COLO668 (cell line): Measurements from ENCODE around the gene PNKD.

Experiments
- DNase-seq: peaks from one replicate; lab custom pipeline; 2025; ENCODE audit not compliant: unreplicated experiment; lab: John Stamatoyannopoulos, UW

The PNKD gene

DNA sequence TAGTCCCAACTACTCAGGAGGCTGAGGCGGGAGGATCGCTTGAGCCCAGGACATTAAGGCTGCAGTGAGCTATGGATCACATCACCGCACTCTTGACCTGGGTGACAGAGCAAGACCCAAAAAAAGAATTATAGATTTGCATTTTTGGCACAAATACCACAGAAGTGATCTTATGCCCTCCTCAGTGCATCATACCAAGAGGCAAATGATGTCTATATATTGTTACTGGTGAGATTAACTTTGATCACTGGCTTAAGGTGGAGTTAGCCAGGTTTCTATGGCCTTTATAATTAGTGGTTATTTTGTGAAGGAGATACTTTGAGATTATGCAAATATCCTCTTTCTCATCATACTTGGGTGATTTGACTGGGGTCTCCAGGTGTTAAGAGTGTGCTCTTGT, 64.2 kb downstream of the PNKD start:
- no peak for DNase-seq

DNA sequence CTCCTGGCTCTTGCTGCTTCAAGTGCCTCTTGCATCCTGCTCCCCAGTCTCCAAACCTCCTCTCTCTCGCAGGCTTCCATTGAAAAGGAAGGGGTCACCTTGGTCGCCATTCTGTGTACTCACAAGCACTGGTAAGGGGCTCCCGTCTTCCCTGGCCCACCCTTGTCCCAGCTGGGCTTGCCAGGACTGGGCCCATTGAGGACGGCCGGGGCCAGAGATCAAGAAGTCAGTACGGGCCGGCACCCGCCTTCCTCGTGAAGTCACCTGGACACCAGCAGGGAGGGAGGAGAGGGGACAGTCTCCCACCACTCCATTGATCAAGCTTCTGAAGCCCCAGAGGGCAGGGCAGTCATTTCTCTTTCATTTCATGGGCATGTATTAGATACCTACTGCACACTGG, 70.3 kb downstream of the PNKD start:
- no peak for DNase-seq

DNA sequence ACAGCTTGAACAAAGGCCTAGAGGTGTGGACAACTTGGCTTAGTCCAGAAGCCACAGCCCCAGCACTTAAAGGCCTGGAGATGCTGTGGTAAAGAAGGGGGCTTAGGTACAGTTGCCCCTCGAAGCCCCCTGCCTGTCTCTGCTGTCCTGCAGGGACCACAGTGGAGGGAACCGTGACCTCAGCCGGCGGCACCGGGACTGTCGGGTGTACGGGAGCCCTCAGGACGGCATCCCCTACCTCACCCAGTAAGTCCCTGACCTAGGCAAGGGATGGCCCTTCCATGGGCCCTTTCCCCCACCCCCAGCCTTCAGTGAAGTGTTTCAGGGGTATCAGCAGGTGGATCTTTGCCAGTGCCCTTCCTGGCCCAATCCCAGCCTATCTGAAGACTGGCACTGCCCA, 71.1 kb downstream of the PNKD start:
- DNase-seq: no peak

DNA sequence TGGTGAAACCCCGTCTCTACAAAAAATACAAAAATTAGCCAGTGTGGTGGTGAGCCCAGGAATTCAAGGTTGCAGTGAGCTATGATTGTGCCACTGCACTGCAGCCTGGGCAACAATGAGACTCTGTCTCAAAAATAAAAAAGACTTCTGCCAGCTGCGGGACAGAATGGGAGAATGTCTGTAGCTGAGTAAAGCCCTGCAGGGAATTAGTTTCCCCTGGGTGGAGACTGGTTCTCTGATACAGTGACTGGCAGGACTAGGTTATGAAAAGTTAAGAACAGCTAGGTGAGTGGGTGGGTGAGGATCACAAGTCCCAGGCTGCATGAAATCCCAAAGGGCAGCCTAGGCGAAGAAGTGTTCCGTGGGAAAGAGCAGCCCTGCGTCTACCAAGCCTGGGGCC, 72.5 kb downstream of the PNKD start:
- DNase-seq: no peak

DNA sequence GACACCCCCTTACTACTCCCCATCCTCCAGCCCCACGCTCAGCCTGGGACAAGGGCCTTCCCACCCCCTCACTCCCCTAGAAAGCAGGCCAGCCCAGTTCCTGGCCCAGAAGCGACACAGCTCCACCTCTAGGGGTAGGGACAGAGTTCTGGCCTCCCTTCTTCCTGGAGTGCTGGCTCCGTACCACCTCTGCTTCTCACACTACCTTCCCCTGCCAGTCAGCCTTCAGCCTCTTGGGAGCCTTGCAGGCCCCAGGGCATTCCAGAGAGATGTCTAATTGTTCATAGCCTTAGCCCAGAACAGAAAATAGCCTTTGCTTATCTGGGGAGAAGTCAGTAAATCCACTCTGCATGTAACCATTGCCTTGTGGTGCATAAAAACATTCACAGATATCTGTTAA, 73.3 kb downstream of the PNKD start:
- DNase-seq: no peak

DNA sequence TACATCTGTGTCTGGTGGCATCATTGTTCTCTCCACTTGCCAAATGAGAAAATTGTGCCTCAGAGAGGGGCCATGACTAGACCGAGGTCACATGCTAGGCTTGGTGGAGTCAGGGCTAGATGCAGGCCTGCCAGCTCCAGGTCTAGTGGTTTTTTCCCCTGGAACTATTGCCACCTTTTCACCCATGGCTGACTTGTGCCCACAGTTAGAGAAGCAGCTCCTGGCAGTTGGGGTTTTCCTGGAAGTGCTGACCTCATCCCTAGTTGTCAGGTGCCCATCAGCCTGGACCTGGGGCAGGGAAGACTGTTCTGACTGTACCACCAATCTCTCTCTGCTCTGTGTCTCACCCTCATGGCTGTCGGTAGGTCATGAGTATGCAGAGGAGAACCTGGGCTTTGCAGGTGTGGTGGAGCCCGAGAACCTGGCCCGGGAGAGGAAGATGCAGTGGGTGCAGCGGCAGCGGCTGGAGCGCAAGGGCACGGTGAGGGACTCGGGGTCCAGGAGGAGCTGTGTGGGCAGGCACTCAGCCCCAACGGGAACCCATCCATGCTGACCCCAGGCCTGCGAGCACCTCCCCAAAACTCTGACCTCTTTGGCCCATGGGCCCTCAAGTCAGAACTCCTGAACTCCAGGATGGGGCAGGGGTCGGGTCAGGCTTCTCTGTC, 73.9 kb downstream of the PNKD start:
- DNase-seq: no peak

DNA sequence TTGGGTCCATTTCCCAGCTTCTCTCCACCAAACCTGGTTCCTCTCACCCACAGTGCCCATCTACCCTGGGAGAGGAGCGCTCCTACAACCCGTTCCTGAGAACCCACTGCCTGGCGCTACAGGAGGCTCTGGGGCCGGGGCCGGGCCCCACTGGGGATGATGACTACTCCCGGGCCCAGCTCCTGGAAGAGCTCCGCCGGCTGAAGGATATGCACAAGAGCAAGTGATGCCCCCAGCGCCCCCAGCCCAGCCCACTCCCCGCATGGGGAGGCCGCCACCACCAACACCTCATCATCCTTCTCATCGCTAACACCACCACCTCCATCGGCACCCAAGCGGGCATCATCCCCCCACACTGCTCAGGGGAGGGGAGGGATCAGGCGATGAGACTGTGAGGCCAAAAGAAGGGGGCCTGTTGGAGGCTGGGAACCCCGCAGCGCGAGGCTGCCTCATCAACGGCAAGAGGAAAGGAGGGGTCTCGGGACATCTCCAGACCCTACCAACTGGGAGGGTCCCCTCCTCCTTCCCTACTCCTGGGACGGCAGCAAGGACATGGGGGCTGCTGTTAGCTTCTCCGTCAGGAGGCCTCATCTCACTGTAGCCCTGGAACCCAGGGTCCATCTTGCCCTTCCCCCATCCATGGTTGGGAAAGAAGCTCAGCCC, 74.6 kb downstream of the PNKD start:
- no peak for DNase-seq

DNA sequence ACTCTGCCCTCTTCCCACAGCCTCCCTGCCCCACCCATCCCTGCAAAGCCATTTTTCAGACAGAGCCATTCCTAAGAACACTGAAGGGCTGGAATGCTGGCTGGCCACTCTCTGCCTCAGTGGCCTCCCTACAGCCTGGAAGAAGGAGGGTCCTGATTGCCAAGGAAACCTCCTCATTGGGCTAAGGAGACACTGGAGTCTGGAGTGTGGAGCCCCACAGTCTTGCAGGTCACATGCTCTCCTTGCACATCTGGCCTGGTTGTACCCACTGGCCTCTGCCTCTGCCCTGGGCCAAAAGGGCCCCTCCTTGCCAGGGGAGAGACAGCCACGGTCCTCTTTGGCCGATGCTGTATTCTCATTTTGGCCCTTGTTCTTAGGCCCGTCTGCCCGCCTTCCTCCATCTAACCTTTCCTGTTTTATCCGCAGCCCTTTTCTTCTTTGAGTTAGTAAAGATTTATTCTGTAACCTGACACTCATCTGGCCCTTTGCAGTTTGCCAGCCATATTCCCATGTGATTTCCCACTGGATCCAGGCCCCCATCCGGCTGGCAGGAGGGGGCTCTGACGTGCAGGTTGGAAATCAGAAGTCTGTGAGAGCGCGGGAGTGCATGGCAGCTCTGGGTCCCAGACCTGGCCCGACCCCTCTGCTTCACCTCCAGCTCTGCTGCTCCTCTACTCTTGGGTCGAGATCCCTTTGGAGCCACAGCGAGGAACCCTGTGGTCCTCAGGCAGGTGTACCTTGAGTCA, 75.3 kb downstream of the PNKD start:
- no peak for DNase-seq

DNA sequence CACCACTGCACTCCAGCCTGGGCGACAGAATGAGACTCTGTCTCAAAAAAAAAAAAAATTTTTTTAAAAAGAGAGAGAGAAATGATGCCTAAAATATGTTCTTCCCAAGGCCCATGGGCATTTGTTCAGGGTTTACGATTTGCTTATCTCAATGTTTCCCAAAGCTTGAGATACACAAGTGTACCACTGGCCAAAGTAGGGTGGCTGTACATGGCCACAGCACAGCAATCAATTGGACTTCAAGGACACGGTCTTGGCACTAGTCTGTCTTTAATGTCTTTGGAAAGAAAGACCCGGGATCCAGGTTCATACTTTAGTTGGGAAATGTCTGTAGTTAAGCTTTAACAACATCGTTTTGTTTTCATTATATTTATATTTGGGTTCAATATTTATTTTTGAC, 76.9 kb downstream of the PNKD start:
- no peak for DNase-seq

DNA sequence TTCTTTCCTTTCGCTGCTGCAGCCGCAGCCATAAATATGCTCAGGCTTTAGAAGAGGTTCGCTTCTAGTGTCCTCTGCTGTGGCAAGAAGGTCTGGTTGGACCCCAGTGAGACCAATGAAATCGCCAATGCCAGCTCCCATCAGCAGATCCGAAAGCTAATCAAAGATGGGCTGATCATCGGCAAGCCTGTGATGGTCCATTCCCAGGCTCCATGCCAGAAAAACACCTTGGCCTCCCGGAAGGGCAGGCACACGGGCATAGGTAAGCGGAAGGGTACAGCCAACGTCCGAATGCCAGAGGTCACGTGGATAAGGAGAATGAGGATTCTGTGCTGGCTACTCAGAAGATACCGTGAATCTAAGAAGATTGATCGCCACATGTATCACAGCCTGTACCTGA, 83.7 kb downstream of the PNKD start:
- no peak for DNase-seq

DNA sequence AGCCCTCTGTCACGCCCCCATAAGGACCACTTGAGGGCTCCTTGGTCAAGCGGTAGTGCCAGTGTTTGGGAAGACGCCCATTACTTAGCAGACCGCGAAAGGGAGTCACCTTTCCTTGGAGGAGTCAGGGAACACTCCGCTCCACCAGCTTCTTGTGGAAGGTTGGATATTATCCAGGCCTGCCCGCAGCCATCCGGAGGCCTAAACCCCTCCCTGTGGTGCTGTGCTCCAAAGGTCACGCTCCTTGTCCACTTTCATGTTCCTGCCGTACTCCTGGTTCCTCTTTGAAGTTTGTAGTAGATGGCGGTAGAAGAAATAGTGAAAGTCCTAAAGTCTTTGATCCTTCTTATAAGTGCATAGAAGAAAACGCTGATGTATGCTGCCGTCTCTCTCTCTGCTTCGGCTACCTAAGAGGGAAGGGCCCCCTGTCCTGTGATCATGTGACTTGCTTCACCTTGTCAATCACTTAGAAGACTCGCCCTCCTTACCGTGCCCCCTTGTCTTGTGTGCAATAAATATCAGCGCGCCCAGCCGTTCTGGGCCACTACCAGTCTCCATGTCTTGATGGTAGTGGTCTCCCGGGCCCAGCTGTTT, 84.6 kb downstream of the PNKD start:
- DNase-seq: no peak

DNA sequence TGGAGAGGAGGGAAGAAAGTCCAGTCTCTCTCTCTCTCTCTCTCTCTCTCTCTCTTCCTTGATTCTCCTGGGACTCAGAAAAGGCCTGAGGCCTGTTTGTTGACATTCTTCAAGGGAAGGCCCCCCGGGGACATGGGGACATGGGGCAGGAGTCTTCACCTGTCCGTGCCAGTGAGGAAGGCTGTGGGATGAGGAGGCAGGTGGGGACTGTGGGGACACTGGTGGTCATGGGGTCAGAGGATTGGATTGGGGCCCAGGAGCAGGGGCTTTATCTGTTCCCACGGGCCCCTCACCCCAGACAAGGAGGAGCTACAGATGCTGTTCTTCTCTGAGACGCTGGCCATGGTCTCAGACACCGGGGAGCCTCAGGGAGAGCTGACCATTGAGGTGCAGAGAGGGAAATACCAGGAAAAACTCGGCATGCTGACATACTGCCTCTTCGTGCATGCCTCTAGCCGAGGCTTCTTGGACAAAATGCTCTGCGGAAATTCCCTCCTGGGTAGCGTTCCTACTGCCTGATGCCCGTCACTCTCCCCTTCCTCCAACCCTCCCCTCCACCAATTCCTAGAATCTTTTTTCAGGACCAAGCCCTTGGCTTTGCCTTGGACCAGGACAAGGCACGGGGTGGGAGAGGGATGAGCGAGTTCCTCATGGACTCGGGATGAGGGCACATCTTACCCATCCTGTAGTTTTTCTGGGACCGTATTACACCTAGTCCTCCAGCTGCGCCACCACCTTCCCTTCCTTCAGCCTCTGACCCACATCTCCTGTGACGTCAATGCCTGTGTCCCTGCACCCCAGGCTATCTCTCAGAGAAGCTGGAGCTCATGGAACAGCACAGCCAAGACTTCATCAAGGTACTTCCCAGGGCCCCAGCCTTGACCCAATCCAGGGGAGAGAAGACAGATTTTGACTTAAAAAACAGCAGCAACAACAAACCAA, 87.2 kb downstream of the PNKD start:
- DNase-seq: no peak

DNA sequence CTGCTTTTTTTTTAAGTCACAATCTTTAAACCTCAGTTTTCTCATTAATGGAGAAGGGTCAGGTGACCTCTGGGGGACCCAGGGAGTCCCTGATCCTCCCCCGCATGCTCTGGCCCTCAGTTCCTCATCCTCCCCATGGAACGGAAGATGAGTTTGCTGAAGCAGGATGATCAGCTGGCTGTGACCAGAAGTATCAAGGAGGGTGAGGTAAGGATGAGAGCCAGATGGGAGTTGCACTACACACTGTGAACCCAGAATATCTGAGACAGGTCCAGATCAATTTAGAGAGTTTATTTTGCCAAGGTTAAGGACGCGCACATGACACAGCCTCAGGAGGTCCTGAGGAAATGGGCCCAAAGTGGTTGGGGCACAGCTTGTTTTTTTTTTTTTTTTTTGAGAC, 90.1 kb downstream of the PNKD start:
- no peak for DNase-seq

DNA sequence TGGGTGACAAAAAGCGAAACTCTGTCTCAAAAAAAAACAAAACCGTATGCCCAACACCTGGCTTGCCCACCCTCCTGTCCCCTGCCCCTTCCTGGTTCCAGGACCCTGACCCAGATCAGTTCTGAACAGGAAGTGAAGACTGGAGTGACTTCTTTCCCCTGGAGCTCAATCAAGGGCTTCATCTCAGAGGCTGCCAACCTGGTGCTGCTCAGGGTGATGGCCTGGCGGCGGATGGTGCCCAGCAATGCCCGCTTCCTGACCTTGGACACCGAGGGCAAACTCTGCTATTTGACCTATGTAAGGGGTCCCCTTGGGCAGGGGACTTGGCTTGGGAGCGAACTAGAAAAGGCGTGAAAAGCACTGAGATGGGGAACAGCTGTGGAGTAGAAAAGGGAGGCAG, 92.3 kb downstream of the PNKD start:
- DNase-seq: no peak

DNA sequence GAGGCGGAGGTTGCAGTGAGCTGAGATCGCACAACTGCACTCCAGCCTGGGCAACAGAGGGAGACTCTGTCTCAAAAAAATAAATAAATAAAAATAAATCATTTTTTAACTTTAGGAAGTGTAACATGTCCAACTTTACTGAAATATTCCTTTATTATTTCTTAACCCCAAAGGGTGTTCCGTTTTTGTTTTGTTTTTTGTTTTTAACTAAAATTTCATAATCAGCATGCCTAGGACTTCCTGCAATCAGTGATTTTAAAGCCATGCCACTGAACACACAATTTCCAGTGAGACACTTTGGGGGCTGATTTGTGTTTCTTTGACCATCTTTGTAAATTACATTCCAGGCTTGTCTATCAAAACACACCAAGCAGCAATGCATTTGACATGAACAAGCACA, 93.4 kb downstream of the PNKD start:
- DNase-seq: no peak

DNA sequence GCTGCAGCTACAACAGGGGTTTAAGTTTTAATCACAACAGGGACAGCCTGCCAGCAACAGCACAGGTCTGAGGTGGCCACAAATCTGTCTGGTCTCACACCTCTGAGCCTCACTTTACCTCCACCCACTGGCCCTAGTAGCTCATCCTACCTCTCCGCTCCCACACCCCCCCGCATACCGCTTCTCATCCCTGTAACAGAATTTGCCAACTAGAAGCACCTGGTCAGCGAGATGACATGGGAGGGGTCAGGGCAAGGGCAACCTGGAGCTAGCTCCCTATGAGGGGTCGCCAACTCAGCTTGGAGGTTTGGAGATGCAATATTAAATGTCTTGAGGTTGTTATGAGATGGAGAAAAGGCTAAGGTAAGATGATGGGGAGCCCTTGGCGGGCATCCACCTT, 93.9 kb downstream of the PNKD start:
- DNase-seq: no peak

DNA sequence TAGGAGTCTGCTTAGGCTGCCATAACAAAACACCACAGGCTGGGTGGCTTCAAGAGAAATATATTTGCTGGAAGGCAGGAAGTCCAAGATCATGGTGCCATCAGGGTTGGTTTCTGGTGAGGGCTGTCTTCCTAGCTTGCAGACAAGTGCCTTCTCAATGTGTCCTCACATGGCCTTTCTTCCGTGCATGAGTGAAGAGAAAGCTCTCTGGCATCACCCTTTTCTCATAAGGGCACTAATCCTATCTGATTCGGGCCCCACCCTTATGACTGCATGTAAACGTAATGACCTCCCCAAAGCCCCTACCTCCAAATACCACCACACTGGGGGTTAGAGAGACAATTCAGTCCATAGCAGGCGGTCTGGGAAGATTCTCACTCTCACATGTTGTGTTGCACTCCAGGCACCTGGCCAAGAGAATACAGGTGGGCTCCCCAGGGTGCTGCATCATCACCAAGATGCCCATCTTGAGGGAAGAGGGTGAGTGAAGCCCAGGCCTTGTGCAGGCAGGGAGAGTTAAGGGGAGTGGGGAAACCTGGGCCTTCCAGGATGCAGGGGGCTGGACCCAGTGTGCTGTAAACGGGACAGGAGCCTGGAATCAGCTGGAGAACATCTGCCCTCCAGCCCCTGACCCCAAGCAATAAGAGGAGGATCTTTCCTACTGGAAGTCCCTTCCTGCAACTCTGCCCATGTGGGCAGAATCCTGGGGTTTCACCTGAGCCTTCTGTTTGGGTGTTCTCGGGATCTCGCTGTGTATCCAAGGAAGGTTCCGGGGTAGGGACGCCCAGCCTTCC, 96.5 kb downstream of the PNKD start:
- no peak for DNase-seq

DNA sequence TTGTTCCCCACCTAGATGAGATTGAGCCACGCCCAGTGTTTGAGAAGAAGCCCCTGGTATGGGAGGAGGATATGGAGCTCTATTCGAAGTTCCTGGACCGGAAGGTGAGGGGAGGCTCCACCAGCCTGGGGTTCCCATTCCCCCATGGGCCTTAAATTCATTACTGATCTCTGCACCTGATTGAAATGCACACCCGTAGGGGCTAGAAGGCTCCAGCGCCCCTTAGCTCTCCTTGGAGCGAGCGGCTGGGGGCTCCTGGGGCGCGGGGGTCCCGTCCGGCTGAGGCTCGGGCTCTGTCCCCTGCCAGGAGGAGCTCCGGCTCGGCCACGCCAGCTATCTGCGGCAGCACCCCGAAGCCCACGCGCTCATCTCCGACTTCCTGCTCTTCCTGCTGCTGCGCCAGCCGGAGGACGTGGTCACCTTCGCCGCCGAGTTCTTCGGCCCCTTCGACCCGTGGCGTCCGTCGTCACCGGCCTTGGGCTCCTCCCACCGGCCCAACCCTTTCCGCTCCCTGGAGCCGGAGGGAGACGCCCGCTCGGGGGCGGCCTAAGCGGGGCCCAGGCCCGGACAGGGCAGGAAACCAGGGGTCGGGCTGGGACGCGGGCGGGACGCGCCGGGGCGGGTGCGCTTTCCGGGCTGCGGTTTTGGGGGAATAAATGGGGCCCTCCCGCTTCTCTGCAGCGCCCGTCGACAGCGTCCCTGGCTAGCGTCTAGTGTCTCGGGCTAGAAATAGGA, 97.3 kb downstream of the PNKD start:
- DNase-seq: peak; percentile 31

DNA sequence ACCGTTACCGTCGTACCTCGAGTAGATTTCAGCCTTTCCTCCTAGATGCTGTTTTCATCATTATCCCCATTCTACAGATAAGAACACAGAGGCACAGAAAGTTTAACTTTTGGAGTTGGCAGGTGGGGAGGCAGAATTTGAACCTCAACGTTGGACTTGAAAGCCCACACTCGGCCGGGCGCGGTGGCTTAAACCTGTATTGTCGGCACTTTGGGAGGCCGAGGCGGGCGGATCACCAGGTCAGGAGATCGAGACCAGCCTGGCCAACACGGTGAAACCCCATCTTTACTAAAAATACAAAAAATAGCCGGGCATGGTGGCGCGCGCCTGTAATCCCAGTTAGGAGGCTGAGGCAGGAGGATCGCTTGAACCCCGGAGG, 97.8 kb downstream of the PNKD start:
- DNase-seq: no peak
